ENCODE results near the gene BORCS5. TPM values are rescaled to one million over a fixed set of nuclear protein-coding genes. Genes with fewer than 3 reads are reported as not detected.
"Not testable (repeated sequence)": the region's sequence is repeated elsewhere in the genome, so short reads cannot be mapped to it uniquely, and the experiment has no call there.

The BORCS5 gene
- total RNA-seq, 1 donor from 2014 or later = 14.4 TPM

GRCh38 chr12:12498210-12498609 is 141.3 kb downstream of the BORCS5 start:
- Mint-ChIP-seq H3K9me3 (no peaks in the 10 kb centered on the region), H3K27ac (no peak overlapping the region), H3K4me1 (ENCODE audit: unreplicated experiment) (no peaks in the 10 kb centered on the region), H3K4me3 (no peak overlapping the region), H3K27me3 (no peaks in the 10 kb centered on the region), H3K36me3 (peaks cover 38% of the 10 kb centered on the region)
- DNase-seq (ENCODE audit: extremely low spot score, unreplicated experiment) = no peak
- TF ChIP-seq, protein P1, sequence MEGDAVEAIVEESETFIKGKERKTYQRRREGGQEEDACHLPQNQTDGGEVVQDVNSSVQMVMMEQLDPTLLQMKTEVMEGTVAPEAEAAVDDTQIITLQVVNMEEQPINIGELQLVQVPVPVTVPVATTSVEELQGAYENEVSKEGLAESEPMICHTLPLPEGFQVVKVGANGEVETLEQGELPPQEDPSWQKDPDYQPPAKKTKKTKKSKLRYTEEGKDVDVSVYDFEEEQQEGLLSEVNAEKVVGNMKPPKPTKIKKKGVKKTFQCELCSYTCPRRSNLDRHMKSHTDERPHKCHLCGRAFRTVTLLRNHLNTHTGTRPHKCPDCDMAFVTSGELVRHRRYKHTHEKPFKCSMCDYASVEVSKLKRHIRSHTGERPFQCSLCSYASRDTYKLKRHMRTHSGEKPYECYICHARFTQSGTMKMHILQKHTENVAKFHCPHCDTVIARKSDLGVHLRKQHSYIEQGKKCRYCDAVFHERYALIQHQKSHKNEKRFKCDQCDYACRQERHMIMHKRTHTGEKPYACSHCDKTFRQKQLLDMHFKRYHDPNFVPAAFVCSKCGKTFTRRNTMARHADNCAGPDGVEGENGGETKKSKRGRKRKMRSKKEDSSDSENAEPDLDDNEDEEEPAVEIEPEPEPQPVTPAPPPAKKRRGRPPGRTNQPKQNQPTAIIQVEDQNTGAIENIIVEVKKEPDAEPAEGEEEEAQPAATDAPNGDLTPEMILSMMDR (conservative IDR thresholded peaks at IDR 0.05) = no peak

DNA sequence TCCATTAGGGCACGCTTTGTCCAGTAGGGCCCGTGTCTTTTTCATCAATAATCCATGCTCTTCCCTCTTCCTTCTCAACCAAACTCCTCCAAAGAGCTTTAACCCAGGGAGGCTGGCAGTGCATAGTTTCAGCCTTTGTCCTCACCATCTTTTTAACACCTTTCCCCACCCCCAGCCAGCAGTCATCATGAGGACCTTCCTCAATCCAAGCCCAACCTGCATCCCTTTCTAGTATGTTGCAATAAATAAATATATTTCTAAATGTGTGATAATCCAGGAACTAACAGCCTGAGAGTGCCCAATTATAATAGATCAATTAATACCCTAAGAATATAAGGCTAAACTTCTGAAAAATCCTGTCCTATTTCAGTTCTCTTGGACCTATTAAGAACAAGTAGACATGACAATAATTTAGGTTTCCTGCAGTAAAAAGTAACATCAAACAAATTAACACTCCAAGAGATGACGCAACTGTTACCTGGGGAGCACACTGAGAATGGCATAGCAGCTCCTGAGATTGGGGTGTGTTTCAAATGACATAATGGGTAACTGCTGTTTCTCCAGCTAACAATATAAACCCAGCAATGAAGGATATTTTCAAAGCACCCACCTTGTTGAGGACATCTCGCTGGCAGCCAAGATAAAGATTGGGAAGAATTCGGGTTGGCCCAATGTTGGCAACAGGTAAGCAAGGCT is 143.2 kb downstream of the BORCS5 start:
- TF ChIP-seq, protein P1 (conservative IDR thresholded peaks at IDR 0.05) = no peak
- Mint-ChIP-seq H3K4me3 (no peak overlapping the region), H3K4me1 (ENCODE audit: unreplicated experiment) (peaks cover 1% of the 10 kb centered on the region), H3K9me3 (no peaks in the 10 kb centered on the region), H3K36me3 (peaks cover 48% of the 10 kb centered on the region), H3K27me3 (no peaks in the 10 kb centered on the region), H3K27ac (peak overlapping the region; percentile 21)
- no peak for DNase-seq (ENCODE audit: extremely low spot score, unreplicated experiment)

DNA sequence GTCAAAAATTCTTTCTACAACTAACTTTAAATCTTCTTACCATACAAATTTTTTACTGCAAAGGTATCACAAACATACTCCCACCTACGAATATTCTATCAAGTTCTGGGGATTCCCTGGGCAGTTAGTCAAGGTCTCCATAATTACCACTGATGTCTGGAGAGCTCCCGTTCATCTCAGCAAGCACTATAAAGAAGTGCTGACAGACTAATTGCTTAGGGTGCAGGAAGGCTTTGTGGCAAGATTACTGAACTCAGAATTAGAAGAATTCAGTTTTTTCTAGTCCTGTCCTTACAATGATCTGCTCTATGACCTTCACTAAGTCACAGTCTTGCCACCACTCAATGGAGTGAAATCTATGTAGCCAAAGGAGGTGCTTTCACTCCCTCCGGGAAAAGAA is 144.2 kb downstream of the BORCS5 start:
- no peak overlapping the region for H3K27ac Mint-ChIP-seq

DNA sequence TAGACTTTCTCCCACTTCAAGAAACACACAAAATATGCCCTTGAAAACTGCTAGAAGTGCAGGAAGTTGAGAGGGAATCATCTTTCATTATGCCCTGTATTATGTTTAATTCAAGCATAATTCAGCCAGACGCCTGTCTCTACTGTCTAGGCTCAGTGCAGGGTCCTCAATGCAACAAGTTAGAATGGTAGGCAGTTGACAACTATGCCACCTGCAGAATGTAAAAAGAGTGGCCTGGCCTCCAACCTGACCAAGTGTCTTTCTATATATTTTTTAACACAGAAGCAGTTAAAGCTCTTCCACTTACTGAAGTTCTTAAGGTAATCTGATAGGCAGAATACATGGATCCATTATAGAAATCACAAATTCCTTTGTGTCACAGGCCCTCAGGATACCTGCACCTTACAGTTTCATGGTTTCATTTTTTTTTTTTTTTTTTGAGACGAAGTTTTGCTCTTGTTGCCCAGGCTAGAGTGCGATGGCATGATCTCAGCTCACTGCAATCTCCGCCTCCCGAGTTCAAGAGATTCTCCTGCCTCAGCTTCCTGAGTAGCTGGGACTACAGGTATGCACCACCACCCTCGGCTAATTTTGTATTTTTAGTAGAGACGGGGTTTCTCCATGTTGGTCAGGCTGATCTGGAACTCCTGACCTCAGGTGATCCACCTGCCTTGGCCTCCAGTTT is 145.4 kb downstream of the BORCS5 start:
- H3K9me3 Mint-ChIP-seq; DNase-seq (ENCODE audit: extremely low spot score, unreplicated experiment); H3K27me3 Mint-ChIP-seq; H3K4me3 Mint-ChIP-seq: not testable (repeated sequence)
- Mint-ChIP-seq H3K27ac (peak overlapping the region; percentile 39), H3K4me1 (ENCODE audit: unreplicated experiment) (peaks cover 18% of the 10 kb centered on the region), H3K36me3 (peaks cover 49% of the 10 kb centered on the region)

More for the DNA sequence above, 144.2 kb downstream of the BORCS5 start:
- H3K27me3 Mint-ChIP-seq = no peaks in the 10 kb centered on the region
- no peak overlapping the region for H3K4me3 Mint-ChIP-seq
- no peak for DNase-seq (ENCODE audit: extremely low spot score, unreplicated experiment)
- peaks cover 45% of the 10 kb centered on the region for H3K36me3 Mint-ChIP-seq
- peaks cover 10% of the 10 kb centered on the region for H3K4me1 Mint-ChIP-seq (ENCODE audit: unreplicated experiment)
- no peaks in the 10 kb centered on the region for H3K9me3 Mint-ChIP-seq
- TF ChIP-seq, protein P1 (conservative IDR thresholded peaks at IDR 0.05) = no peak

DNA sequence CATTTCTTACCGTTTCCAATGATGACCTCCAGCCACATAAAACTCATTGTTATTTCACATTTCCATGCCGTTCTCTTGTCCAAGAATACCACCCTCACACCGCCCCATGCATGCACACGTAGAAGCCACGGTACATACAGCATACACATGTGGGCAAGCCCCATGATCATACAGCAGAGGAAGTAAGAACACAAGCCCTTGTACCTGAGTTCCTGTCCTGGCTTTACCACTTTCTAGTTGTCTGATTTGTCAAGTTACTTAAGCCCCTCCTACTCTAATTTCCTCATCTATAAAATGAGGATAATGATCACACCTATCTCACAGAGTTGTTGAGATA is 145.9 kb downstream of the BORCS5 start:
- TF ChIP-seq, protein P1 (conservative IDR thresholded peaks at IDR 0.05) = no peak
- H3K27ac Mint-ChIP-seq = peak overlapping the region; percentile 30
- no peak overlapping the region for H3K4me3 Mint-ChIP-seq
- H3K27me3 Mint-ChIP-seq = no peaks in the 10 kb centered on the region
- H3K36me3 Mint-ChIP-seq = peaks cover 47% of the 10 kb centered on the region
- DNase-seq (ENCODE audit: extremely low spot score, unreplicated experiment) = no peak
- peaks cover 18% of the 10 kb centered on the region for H3K4me1 Mint-ChIP-seq (ENCODE audit: unreplicated experiment)
- no peaks in the 10 kb centered on the region for H3K9me3 Mint-ChIP-seq

DNA sequence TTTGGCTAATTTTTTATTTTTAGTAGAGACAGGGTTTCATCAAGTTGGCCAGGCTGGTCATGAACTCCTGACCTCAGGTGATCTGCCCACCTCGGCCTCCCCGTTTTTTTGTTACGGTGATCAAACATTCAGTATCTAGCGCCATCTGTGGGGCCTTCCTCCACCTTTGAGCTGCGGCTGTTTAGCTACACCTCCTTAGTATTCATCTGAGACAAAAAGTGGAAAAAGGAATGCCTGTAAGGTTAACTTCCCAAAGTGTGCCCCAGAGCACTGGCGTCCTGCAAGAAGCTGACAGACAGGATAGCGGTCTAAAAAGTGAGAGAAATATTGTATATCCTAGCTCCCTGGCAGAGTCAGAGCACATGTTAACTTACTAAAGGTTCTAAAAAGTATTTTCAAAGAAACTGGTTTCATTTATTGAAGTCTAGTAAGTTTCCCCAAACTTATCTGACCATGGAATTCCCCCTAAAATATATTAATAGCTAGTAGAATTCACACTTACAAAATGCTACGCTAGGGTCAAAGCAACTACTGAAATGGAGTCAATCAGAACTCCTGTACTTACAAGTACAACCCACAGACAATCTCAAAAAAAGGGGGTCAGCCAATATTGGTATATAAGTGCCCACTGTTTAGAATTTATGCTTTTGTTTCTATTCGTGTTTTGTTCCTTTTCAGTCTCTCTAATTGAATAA is 146.7 kb downstream of the BORCS5 start:
- H3K36me3 Mint-ChIP-seq = peaks cover 50% of the 10 kb centered on the region
- DNase-seq (ENCODE audit: extremely low spot score, unreplicated experiment) = no peak
- no peak overlapping the region for H3K27ac Mint-ChIP-seq
- no peaks in the 10 kb centered on the region for H3K9me3 Mint-ChIP-seq
- H3K4me1 Mint-ChIP-seq (ENCODE audit: unreplicated experiment) = peaks cover 18% of the 10 kb centered on the region
- no peaks in the 10 kb centered on the region for H3K27me3 Mint-ChIP-seq
- TF ChIP-seq, protein P1 (conservative IDR thresholded peaks at IDR 0.05) = no peak
- no peak overlapping the region for H3K4me3 Mint-ChIP-seq
